Upper lobe of left lung (tissue), 4 donors: ENCODE results near the gene GYG1.

Experiments used
- POLR2A ChIP-seq, 4 donors: fragments of 450-650 bp; IDR thresholded peaks; one replicate each; pipeline ENCODE4 v1.5.1; 2016 to 2017; ENCODE audit warnings: antibody characterized with exemption in 4 of 4, mild to moderate bottlenecking in 2 of 4
- POLR2AphosphoS5 ChIP-seq, 2 donors: sonication (generic); formaldehyde crosslinking; IDR thresholded peaks; one replicate each; pipeline ENCODE4 v1.5.1; 2017; ENCODE audit warnings: antibody characterized with exemption in 2 of 2
- TF ChIP-seq, protein P1 (sequence below), 6 experiments: fragments of 450-650 bp in 4 of 6; fragments of 200-600 bp in 2 of 6; sonication (generic) in 2 of 6; IDR thresholded peaks; one replicate each; pipeline ENCODE4 v1.5.1; 2016 to 2019; ENCODE audit warnings: antibody characterized with exemption in 6 of 6

DNA sequence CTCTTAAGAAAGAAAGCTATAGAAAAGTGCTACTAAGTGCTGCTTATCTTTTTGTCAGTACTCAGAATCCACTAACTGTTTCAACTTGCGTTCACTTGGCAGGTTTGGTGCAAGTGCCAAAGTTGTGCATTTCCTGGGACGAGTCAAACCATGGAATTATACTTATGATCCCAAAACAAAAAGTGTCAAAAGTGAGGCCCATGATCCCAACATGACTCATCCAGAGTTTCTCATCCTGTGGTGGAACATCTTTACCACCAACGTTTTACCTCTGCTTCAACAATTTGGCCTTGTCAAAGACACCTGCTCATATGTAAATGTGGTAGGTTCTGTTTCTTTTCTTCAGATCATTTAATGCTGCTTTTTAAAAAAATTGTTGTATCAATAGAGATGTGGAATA is 32.6 kb downstream of the GYG1 start:
- TF ChIP-seq, protein P1, sequence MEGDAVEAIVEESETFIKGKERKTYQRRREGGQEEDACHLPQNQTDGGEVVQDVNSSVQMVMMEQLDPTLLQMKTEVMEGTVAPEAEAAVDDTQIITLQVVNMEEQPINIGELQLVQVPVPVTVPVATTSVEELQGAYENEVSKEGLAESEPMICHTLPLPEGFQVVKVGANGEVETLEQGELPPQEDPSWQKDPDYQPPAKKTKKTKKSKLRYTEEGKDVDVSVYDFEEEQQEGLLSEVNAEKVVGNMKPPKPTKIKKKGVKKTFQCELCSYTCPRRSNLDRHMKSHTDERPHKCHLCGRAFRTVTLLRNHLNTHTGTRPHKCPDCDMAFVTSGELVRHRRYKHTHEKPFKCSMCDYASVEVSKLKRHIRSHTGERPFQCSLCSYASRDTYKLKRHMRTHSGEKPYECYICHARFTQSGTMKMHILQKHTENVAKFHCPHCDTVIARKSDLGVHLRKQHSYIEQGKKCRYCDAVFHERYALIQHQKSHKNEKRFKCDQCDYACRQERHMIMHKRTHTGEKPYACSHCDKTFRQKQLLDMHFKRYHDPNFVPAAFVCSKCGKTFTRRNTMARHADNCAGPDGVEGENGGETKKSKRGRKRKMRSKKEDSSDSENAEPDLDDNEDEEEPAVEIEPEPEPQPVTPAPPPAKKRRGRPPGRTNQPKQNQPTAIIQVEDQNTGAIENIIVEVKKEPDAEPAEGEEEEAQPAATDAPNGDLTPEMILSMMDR (IDR thresholded peaks at IDR 0.05): no peak
- TF ChIP-seq POLR2A (IDR thresholded peaks at IDR 0.05) (no peak), POLR2AphosphoS5 (IDR thresholded peaks at IDR 0.05) (no peak)
